ENCODE data around the gene FRMD6. TPM values are rescaled to one million over a fixed set of nuclear protein-coding genes. Genes with fewer than 3 reads are reported as not detected.

Gene FRMD6
- total and polyA plus RNA-seq, 4 donors = 3.2 to 27.2 (median 8.6) TPM

DNA sequence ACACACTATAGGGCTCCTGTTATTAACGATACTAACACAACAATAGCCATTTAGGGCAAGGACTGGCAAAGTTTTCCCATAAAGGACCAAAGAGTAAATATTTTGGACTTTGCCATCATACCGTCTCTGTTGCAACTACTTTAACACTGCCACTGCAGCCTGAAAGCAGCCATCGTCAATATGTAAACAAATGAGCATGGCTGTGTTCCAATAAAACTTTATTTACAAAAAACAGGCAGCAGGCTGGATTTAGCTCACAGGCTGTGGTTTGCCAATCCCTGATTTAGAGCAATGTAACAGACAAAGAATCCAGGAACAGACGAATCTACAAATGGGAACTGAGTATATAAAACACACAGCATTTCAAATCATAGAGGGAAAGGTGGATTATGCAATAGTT lies 84.1 kb downstream of the FRMD6 start:
- ATAC-seq (ENCODE audit: insufficient read depth, low FRiP score) = no peak
- TF ChIP-seq, protein P1, sequence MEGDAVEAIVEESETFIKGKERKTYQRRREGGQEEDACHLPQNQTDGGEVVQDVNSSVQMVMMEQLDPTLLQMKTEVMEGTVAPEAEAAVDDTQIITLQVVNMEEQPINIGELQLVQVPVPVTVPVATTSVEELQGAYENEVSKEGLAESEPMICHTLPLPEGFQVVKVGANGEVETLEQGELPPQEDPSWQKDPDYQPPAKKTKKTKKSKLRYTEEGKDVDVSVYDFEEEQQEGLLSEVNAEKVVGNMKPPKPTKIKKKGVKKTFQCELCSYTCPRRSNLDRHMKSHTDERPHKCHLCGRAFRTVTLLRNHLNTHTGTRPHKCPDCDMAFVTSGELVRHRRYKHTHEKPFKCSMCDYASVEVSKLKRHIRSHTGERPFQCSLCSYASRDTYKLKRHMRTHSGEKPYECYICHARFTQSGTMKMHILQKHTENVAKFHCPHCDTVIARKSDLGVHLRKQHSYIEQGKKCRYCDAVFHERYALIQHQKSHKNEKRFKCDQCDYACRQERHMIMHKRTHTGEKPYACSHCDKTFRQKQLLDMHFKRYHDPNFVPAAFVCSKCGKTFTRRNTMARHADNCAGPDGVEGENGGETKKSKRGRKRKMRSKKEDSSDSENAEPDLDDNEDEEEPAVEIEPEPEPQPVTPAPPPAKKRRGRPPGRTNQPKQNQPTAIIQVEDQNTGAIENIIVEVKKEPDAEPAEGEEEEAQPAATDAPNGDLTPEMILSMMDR (IDR thresholded peaks at IDR 0.05; ENCODE audit: control extremely low read depth, extremely low read depth) = no peak
- H3K4me1 ChIP-seq (ENCODE audit: control insufficient read depth in 5 of 5, insufficient read depth in 5 of 5, low read length in 5 of 5) = no peaks in the 10 kb centered on the region
- no peak overlapping the region for H3K4me3 ChIP-seq
- no peaks in the 10 kb centered on the region for H3K27me3 ChIP-seq (ENCODE audit: control insufficient read depth in 3 of 3, insufficient read depth in 3 of 3, low read length in 2 of 3)
- no peak overlapping the region for H3K9ac ChIP-seq (ENCODE audit: insufficient read depth in 1 of 2, low read length in 2 of 2)
- no peak for DNase-seq
- H3K36me3 ChIP-seq (ENCODE audit: control insufficient read depth in 4 of 4, insufficient read depth in 4 of 4, low read length in 4 of 4) = no peaks in the 10 kb centered on the region
- peaks cover 0 to 2% (median 0%) of the 10 kb centered on the region in 4 donors for H3K9me3 ChIP-seq (ENCODE audit: control insufficient read depth in 4 of 4, insufficient read depth in 3 of 4, low read length in 3 of 4)
- H3K27ac ChIP-seq (ENCODE audit: low read depth in 1 of 2, low read length in 1 of 2) = no peak overlapping the region
- WGBS, 2 donors = 75 to 85% methylated on average over 4 of the region's 4 CpGs

DNA sequence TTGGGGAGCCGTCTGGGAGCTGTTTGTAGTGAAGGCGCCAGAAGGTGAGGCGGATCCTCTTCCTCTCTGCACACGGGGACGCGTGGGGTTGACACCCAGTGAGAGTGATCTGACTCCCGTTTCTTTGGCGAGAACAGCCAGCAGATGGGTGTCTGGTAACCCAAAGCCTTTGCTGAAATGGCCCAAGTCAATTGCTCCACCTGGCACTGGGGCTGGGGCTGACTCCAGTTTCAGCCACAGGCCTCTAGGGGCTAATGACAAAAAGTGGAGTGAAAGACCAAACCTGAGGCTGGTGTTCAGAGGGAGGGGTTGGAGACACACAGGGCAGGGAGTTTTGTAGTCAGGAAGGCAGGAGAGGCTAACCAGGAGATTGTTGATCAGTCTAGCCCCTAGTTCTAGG lies 87.0 kb downstream of the FRMD6 start:
- Histone ChIP-seq H3K4me3 (no peak overlapping the region), H3K9me3 (ENCODE audit: control insufficient read depth in 4 of 4, insufficient read depth in 3 of 4, low read length in 3 of 4) (peaks cover 0 to 2% (median 0%) of the 10 kb centered on the region in 4 donors), H3K27ac (ENCODE audit: low read depth in 1 of 2, low read length in 1 of 2) (no peak overlapping the region), H3K36me3 (ENCODE audit: control insufficient read depth in 4 of 4, insufficient read depth in 4 of 4, low read length in 4 of 4) (no peaks in the 10 kb centered on the region), H3K27me3 (ENCODE audit: control insufficient read depth in 3 of 3, insufficient read depth in 3 of 3, low read length in 2 of 3) (no peaks in the 10 kb centered on the region), H3K9ac (ENCODE audit: insufficient read depth in 1 of 2, low read length in 2 of 2) (no peak overlapping the region), H3K4me1 (ENCODE audit: control insufficient read depth in 5 of 5, insufficient read depth in 5 of 5, low read length in 5 of 5) (no peaks in the 10 kb centered on the region)
- ATAC-seq (ENCODE audit: insufficient read depth, low FRiP score) = no peak
- no peak for DNase-seq
- 72 to 80% methylated on average over 8 of the region's 8 CpGs for WGBS, 2 donors
- TF ChIP-seq, protein P1 (IDR thresholded peaks at IDR 0.05; ENCODE audit: control extremely low read depth, extremely low read depth) = no peak

DNA sequence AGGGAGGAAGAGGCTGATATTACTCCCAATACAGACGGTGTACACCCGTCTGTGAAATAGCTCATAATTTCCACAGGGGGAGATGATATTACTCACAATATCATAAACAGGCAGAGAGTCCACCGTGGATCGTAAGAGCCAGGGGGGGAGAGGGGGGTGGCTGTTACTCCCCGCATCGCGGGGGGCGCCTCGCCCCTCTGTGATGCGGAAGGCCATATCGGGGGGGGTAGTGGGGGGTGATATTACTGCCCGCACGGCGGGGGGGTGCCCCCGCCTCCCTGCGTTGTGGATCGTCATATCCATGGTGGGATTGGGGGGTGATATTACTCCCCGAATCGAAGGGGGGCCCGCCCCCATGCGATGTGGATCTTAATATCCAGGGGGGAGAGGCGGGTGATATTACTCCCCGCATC lies 91.9 kb downstream of the FRMD6 start:
- Histone ChIP-seq H3K4me3 (no peak overlapping the region), H3K27me3 (ENCODE audit: control insufficient read depth in 3 of 3, insufficient read depth in 3 of 3, low read length in 2 of 3) (no peaks in the 10 kb centered on the region), H3K4me1 (ENCODE audit: control insufficient read depth in 5 of 5, insufficient read depth in 5 of 5, low read length in 5 of 5) (no peaks in the 10 kb centered on the region), H3K36me3 (ENCODE audit: control insufficient read depth in 4 of 4, insufficient read depth in 4 of 4, low read length in 4 of 4) (no peaks in the 10 kb centered on the region), H3K9ac (ENCODE audit: insufficient read depth in 1 of 2, low read length in 2 of 2) (no peak overlapping the region), H3K27ac (ENCODE audit: low read depth in 1 of 2, low read length in 1 of 2) (no peak overlapping the region), H3K9me3 (ENCODE audit: control insufficient read depth in 4 of 4, insufficient read depth in 3 of 4, low read length in 3 of 4) (no peaks in the 10 kb centered on the region)
- no peak for DNase-seq
- no peak for ATAC-seq (ENCODE audit: insufficient read depth, low FRiP score)
- WGBS, 2 donors = 76 to 80% methylated on average over 22 to 23 of the region's 23 CpGs
- TF ChIP-seq, protein P1 (IDR thresholded peaks at IDR 0.05; ENCODE audit: control extremely low read depth, extremely low read depth) = no peak
